Jurkat, Clone E6-1 (cell line): Measurements from ENCODE around the gene RDH16. TPM values are rescaled to one million over a fixed set of nuclear protein-coding genes. Genes with fewer than 3 reads are reported as not detected.

Experiments
- DNase-seq: peaks from one replicate; pipeline ENCODE4 v3.0.0-alpha.2; 2011; ENCODE audit warnings: low read depth, low spot score
- H3K4me3 ChIP-seq: 2 replicates; pipeline ENCODE4 v1.5.1; 2011; ENCODE audit warnings: mild to moderate bottlenecking, low read length, control low read depth, moderate library complexity
- polyA plus RNA-seq: library from polyadenylated mRNA; unstranded; fragments of >200 nt; gene quantifications from one replicate; pipeline ENCODE4 v1.2.1, GENCODE V29; 2012; ENCODE audit warnings: missing spikeins; ENCODE audit not compliant: insufficient read length, insufficient read depth

RDH16 gene
- not detected for polyA plus RNA-seq

DNA sequence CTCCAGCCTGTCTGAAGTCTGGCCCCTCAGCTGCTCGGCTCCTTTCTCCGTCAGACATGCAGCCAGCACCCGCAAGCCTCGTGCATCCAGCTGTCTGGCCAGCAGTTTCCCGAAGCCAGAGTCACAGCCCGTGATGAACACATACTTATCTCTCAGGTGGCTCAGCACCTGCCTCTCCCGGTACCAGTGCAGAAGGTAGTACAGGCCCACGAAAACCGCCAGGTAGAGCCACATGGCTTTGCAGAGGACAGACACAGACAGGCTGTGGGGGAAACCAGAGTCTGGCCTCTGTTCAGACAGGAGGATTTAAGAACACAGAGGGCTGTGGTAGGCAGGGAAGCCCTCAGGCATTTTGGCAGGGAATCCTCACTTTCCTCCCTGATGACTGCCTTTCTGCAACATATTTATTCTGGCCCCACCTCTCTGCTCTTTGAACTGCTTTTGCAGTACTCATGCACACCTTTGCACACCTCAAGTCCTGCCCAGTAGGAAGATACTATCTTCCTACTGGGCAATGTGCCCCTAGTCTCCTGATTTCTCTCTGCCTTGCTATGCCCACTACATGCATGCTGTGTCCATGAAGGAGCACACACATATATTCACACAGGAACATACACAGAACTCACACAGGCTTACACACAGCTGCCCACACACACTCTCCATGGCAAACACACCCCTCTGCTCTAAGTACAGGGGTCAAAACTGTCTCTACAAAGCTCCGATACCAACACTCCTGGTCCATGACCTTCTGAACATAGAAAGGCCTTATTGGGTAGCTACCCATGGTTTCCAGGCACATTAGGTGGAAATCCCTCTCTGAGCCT is at the start of gene RDH16:
TSS of gene RDH16 (minus strand) at position 380 of the 824 bp plus-strand sequence. CDS start at position 234, 146 bp downstream.
- no peak for DNase-seq
- H3K4me3 ChIP-seq = no peak within 1 kb of the TSS

DNA sequence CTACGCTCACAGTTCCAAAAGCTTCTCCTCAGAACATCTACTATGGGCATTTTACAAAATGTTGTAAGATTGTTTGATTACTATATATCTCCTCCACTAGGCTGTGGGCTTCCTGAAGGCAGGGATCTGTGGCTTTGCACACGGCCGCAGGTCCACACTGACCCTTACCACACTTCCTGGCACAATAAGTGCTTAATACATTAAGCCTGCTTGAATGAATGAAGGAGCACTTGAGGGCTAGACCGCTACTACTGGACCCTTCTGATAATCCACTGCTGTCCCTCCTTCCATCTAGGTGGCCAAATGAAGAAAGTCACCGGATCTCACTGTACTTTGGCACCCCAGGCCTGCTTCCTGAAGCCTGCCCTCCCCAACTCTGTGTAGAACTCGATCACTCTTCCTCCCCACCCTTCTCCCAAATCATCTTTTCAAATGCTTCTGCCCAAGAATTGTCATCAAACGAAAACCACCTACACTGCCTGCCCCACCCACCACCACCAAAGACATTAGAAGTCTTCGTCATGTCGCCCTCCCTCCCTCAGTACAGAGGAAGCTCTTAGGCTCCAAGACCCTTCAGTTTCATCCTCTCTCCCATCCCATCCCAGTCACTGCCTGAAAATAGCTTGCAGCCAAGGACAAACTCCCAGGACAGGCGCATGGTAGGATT is 49.5 kb upstream of the RDH16 start:
- H3K4me3 ChIP-seq = peak overlapping the region; percentile 41
- no peak for DNase-seq

DNA sequence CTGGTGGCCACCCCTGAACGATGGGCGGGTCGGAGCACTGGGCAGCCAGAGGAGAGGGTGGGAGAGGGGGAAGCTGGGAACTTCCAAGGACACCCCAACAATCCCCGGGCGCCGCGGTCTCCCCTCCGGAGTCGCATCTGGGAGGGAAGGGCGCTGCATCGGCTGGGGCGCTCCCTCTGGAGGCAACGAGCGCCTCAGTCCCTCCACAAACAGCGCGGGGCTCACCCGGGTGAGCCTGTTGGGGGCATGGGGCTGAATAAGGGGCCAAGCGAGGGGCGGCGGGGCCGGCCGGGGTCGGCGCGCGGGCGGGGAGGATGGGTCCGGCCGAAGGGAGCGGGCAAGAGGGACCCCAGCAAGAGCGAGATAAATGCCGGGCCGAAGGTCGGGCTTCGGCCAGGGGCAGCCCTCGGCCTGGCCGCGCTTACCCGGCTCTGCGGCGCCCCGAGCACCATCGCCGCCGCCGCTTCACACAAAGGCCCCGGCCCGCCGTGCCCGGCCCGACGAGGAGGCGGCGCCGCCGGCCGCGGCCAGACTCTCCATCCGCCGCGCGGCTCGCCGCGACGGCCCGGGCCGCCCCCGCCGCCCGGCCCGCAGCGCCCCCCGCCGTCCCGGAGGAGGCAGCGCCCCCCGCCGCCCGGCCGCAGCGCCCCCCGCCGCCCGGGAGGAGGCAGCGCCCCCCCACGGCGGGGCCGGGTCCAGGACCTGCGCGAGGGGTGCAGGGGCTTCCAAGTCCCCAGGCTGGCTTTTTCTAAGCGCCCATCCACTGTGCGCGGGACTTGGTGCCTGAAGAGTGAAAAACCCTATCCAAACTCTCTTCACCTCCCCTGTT is 48.8 kb upstream of the RDH16 start, which contains the start of gene ZBTB39:
TSS of gene ZBTB39 (minus strand) at position 567 of the 829 bp plus-strand sequence. CDS start 1,629 bp downstream, outside the sequence.
- peak within 1 kb of the TSS; percentile 81 for H3K4me3 ChIP-seq
- peak; percentile 32 for DNase-seq

- no peak for DNase-seq
- H3K4me3 ChIP-seq = no peak overlapping the region; the same call in 1 of the 2 replicates
Measured at GRCh38 chr12:57004651-57005050, 47.2 kb upstream of the RDH16 start.

- DNase-seq = no peak
- H3K4me3 ChIP-seq = no peak overlapping the region
Measured at GRCh38 chr12:57003395-57003794, 46.0 kb upstream of the RDH16 start.

- peak; percentile 49 for DNase-seq
- H3K4me3 ChIP-seq = no peak overlapping the region
Measured at GRCh38 chr12:57001448-57001906, 44.1 kb upstream of the RDH16 start.

DNA sequence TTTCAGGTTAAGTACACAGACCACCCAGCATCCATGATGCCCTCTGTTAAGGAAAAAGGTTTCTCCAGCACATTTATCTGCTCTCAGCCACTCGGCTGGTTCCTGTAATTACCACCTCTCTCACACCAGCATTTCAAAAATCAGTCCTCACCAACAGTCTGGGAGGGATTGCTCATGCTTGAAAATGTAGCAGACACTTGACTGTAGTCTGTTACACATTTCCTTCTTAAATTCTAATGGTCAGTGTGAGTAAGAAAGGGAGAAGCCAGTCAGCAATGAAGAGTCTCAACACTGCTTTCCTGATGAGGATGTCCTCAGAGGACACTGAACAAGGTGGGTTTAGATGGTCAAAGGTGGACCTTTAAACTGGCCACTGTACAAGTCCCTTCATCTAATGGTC is 43.0 kb upstream of the RDH16 start:
- no peak overlapping the region for H3K4me3 ChIP-seq
- DNase-seq = no peak

GRCh38 chr12:56999456-56999855 is 42.0 kb upstream of the RDH16 start:
- DNase-seq = no peak

DNA sequence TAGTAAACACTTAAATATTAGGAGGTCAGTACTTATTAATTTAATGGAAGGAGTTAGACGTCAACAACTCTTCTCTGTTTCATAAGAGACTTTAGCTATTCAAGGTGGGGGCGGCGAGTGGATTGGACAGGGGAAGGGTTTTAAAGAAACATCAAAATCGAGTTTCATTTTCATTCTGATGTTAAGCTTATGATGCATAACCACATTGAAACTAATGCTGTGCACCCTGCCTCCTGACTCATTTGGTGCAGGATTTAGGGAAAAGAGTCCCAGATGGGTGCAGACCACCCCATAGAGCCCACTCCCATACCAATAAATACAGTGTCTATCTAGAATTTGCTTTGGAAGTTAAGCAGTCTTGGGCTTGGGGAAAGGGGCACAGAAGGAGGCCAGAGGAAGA is 41.6 kb upstream of the RDH16 start:
- no peak overlapping the region for H3K4me3 ChIP-seq
- no peak for DNase-seq

More at GRCh38 chr12:56999456-56999855, 42.0 kb upstream of the RDH16 start:
- no peak overlapping the region for H3K4me3 ChIP-seq

DNA sequence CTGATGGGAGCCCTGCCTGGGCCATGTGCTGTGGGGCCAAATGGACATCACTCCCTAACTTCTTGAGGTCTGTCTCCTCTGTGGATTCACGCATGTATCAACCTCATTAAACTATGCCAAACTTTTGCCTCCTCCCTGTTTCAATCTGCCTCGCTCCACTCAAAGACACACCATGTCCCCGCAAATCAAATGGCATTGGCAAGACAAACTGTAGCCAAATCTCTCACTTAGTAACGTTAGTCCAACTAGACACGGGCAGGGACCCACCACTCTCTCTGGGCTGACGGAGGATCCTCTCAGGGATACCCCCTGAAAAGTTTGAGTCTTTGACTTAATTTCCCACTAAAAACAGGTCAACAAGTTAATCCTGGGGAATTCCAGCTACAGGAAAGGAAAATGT is 40.9 kb upstream of the RDH16 start:
- H3K4me3 ChIP-seq = no peak overlapping the region
- DNase-seq = no peak

- no peak for DNase-seq
- no peak overlapping the region for H3K4me3 ChIP-seq
Measured at GRCh38 chr12:56996793-56997545, 39.6 kb upstream of the RDH16 start.

GRCh38 chr12:56995930-56996496 is 38.6 kb upstream of the RDH16 start:
- no peak for DNase-seq
- H3K4me3 ChIP-seq = no peak overlapping the region

DNA sequence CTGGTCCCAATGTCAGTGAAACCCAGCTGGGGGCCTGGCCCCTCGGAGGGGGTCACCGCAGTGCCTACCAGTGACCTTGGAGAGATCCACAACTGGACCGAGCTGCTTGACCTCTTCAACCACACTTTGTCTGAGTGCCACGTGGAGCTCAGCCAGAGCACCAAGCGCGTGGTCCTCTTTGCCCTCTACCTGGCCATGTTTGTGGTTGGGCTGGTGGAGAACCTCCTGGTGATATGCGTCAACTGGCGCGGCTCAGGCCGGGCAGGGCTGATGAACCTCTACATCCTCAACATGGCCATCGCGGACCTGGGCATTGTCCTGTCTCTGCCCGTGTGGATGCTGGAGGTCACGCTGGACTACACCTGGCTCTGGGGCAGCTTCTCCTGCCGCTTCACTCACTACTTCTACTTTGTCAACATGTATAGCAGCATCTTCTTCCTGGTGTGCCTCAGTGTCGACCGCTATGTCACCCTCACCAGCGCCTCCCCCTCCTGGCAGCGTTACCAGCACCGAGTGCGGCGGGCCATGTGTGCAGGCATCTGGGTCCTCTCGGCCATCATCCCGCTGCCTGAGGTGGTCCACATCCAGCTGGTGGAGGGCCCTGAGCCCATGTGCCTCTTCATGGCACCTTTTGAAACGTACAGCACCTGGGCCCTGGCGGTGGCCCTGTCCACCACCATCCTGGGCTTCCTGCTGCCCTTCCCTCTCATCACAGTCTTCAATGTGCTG is 38.0 kb upstream of the RDH16 start:
- H3K4me3 ChIP-seq = no peak overlapping the region
- no peak for DNase-seq

GRCh38 chr12:56994231-56994746 is 36.9 kb upstream of the RDH16 start:
- H3K4me3 ChIP-seq = no peak overlapping the region
- no peak for DNase-seq

DNA sequence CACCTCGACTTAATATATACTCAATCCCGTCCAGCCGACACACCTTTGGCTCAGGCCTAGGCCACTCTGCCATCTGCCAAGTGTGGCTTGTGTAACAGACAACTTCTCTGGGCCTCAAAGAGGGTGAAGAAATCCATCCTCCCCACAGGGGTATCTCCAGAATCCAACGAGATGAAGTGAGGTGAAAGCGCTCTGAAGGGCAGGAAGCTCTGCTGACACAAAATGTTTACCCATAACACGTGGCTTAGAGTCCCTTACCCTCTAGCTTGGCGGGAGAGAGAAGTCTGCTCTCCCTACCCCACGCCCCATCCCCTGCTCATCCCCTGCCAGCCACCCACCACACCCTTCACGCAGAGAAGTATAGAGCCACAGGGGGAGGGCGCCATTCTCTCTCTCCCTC is 35.9 kb upstream of the RDH16 start:
- no peak for DNase-seq
- H3K4me3 ChIP-seq = no peak overlapping the region

- DNase-seq = no peak
- no peak overlapping the region for H3K4me3 ChIP-seq
Measured at GRCh38 chr12:56991319-56992246, 34.2 kb upstream of the RDH16 start.
